Neural progenitor cell (in vitro differentiated cells): ENCODE results near the gene PRND. TPM values are rescaled to one million over a fixed set of nuclear protein-coding genes. Genes with fewer than 3 reads are reported as not detected.

Experiments used
- DNase-seq: peaks from one replicate; pipeline ENCODE4 v3.0.0-alpha.2; 2016; ENCODE audit warnings: low spot score
- H2AFZ ChIP-seq: fragments of 200-600 bp; sonication (generic); replicated peaks from 2 replicates; pipeline ENCODE4 v1.6.1; 2016; ENCODE audit warnings: antibody characterized with exemption
- H3F3A ChIP-seq: fragments of 200-600 bp; sonication (generic); 2 replicates; pipeline ENCODE4 v1.6.1; 2016; ENCODE audit warnings: antibody characterized with exemption, low read depth
- H3K27ac ChIP-seq: fragments of 200-600 bp; sonication (generic); 2 replicates; pipeline ENCODE4 v1.5.1; 2016; ENCODE audit warnings: mild to moderate bottlenecking
- H3K27me3 ChIP-seq: fragments of 200-600 bp; sonication (generic); 2 replicates; pipeline ENCODE4 v1.6.1; 2016; ENCODE audit warnings: mild to moderate bottlenecking, moderate library complexity
- H3K36me3 ChIP-seq: fragments of 200-600 bp; sonication (generic); 2 replicates; pipeline ENCODE4 v1.5.1; 2016
- H3K4me1 ChIP-seq: fragments of 200-600 bp; sonication (generic); 2 replicates; pipeline ENCODE4 v1.6.1; 2016; ENCODE audit warnings: mixed run types
- H3K4me2 ChIP-seq: fragments of 200-600 bp; sonication (generic); 2 replicates; pipeline ENCODE4 v1.6.1; 2016
- H3K4me3 ChIP-seq: fragments of 200-600 bp; sonication (generic); 2 replicates; pipeline ENCODE4 v1.5.1; 2016
- H3K79me2 ChIP-seq: fragments of 200-600 bp; sonication (generic); 2 replicates; pipeline ENCODE4 v1.6.1; 2016; ENCODE audit warnings: low read depth
- H3K9ac ChIP-seq: fragments of 200-600 bp; sonication (generic); 2 replicates; pipeline ENCODE4 v1.6.1; 2016
- H3K9me3 ChIP-seq: fragments of 200-600 bp; sonication (generic); 2 replicates; pipeline ENCODE4 v1.5.1; 2016; ENCODE audit warnings: low read depth
- H4K20me1 ChIP-seq: fragments of 200-600 bp; sonication (generic); 2 replicates; pipeline ENCODE4 v1.6.1; 2016; ENCODE audit warnings: low read depth
- H3K27ac Mint-ChIP-seq: 3 replicates; pipeline ENCODE4 v1.8.0; 2021; ENCODE audit warnings: mixed read lengths
- H3K27me3 Mint-ChIP-seq: 2 replicates; pipeline ENCODE4 v1.8.0; 2022; ENCODE audit warnings: low read depth, mild to moderate bottlenecking, inconsistent platforms, moderate library complexity, mixed read lengths; ENCODE audit not compliant: insufficient read depth
- H3K36me3 Mint-ChIP-seq: 3 replicates; pipeline ENCODE4 v1.8.0; 2021; ENCODE audit warnings: mixed read lengths
- H3K4me1 Mint-ChIP-seq: 3 replicates; pipeline ENCODE4 v1.8.0; 2021; ENCODE audit warnings: mixed read lengths
- H3K4me3 Mint-ChIP-seq: 3 replicates; pipeline ENCODE4 v1.8.0; 2021; ENCODE audit warnings: mild to moderate bottlenecking, moderate library complexity, mixed read lengths
- H3K9me3 Mint-ChIP-seq: 3 replicates; pipeline ENCODE4 v1.8.0; 2020; ENCODE audit warnings: mixed read lengths
- EZH2 ChIP-seq: fragments of 200-600 bp; sonication (generic); IDR thresholded peaks from 2 replicates; pipeline ENCODE4 v1.6.1; 2017; ENCODE audit warnings: antibody characterized with exemption, mild to moderate bottlenecking, moderate library complexity
- EZH2phosphoT487 ChIP-seq: fragments of 200-600 bp; sonication (generic); IDR thresholded peaks from 2 replicates; pipeline ENCODE4 v1.6.1; 2017; ENCODE audit warnings: antibody characterized with exemption
- total RNA-seq: library from RNA; depleted of rRNA; stranded (reverse); fragments of >200 nt; gene quantifications from 2 replicates; pipeline ENCODE4 v1.2.3, GENCODE V29; 2015; ENCODE audit warnings: low replicate concordance
- TF ChIP-seq, protein P1 (sequence below): fragments of 200-600 bp; sonication (generic); IDR thresholded peaks from 2 replicates; pipeline ENCODE4 v1.5.1; 2017; ENCODE audit warnings: antibody characterized with exemption, mild to moderate bottlenecking

Gene PRND
- total RNA-seq, 1 donor from 2014 or later, result not detected

- peaks cover 3% of the 10 kb centered on the region for H4K20me1 ChIP-seq
- peak overlapping the region; percentile 59 for H3K4me2 ChIP-seq
- H3K4me1 Mint-ChIP-seq, result peaks cover 42% of the 10 kb centered on the region
- no peaks in the 10 kb centered on the region for H3K36me3 Mint-ChIP-seq
- H3K9me3 ChIP-seq, result no peaks in the 10 kb centered on the region
- peaks cover 22% of the 10 kb centered on the region for H3K4me1 ChIP-seq
- peak overlapping the region; percentile 83 for H3K27ac ChIP-seq
- H3K36me3 ChIP-seq, result no peaks in the 10 kb centered on the region
- no peaks in the 10 kb centered on the region for H3K79me2 ChIP-seq
- no peak for TF ChIP-seq EZH2phosphoT487
- TF ChIP-seq, protein P1, sequence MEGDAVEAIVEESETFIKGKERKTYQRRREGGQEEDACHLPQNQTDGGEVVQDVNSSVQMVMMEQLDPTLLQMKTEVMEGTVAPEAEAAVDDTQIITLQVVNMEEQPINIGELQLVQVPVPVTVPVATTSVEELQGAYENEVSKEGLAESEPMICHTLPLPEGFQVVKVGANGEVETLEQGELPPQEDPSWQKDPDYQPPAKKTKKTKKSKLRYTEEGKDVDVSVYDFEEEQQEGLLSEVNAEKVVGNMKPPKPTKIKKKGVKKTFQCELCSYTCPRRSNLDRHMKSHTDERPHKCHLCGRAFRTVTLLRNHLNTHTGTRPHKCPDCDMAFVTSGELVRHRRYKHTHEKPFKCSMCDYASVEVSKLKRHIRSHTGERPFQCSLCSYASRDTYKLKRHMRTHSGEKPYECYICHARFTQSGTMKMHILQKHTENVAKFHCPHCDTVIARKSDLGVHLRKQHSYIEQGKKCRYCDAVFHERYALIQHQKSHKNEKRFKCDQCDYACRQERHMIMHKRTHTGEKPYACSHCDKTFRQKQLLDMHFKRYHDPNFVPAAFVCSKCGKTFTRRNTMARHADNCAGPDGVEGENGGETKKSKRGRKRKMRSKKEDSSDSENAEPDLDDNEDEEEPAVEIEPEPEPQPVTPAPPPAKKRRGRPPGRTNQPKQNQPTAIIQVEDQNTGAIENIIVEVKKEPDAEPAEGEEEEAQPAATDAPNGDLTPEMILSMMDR, result peak; percentile 82
- H3F3A ChIP-seq, result peaks cover 16% of the 10 kb centered on the region
- DNase-seq, result peak; percentile 92
- peaks cover 5% of the 10 kb centered on the region for H3K9me3 Mint-ChIP-seq
- H3K4me3 ChIP-seq, result peak overlapping the region; percentile 27
- H2AFZ ChIP-seq, result peak overlapping the region; percentile 69
- no peaks in the 10 kb centered on the region for H3K27me3 ChIP-seq
- peaks cover 5% of the 10 kb centered on the region for H3K27me3 Mint-ChIP-seq
- H3K9ac ChIP-seq, result no peak overlapping the region
- peak overlapping the region; percentile 62 for H3K4me3 Mint-ChIP-seq
- H3K27ac Mint-ChIP-seq, result peak overlapping the region; percentile 98
Observed at GRCh38 chr20:4720041-4720976, 1.4 kb upstream of the PRND start.

- Histone ChIP-seq H3K79me2 (no peaks in the 10 kb centered on the region), H3K9ac (no peak overlapping the region), H3K27me3 (no peaks in the 10 kb centered on the region), H3K4me3 (peak overlapping the region; percentile 27), H3K27ac (no peak overlapping the region), H2AFZ (peak overlapping the region; percentile 69), H3F3A (peaks cover 16% of the 10 kb centered on the region), H3K4me1 (peaks cover 22% of the 10 kb centered on the region), H3K9me3 (no peaks in the 10 kb centered on the region), H3K36me3 (no peaks in the 10 kb centered on the region), H3K4me2 (peak overlapping the region; percentile 59), H4K20me1 (peaks cover 3% of the 10 kb centered on the region)
- peaks cover 5% of the 10 kb centered on the region for H3K27me3 Mint-ChIP-seq
- DNase-seq, result peak; percentile 37
- no peak overlapping the region for H3K4me3 Mint-ChIP-seq
- H3K4me1 Mint-ChIP-seq, result peaks cover 42% of the 10 kb centered on the region
- H3K27ac Mint-ChIP-seq, result no peak overlapping the region
- peaks cover 5% of the 10 kb centered on the region for H3K9me3 Mint-ChIP-seq
- TF ChIP-seq EZH2 (no peak), EZH2phosphoT487 (no peak)
- TF ChIP-seq, protein P1, result no peak
- H3K36me3 Mint-ChIP-seq, result no peaks in the 10 kb centered on the region
Observed at GRCh38 chr20:4720977-4721349, 746 bp upstream of the PRND start.

GRCh38 chr20:4722571-4722970 is 862 bp downstream of the PRND start:
- H3K27me3 Mint-ChIP-seq, result peaks cover 7% of the 10 kb centered on the region

More at GRCh38 chr20:4722571-4722970, 862 bp downstream of the PRND start:
- Histone ChIP-seq H3K27ac (no peak overlapping the region), H3K79me2 (no peaks in the 10 kb centered on the region), H4K20me1 (peaks cover 3% of the 10 kb centered on the region), H3K4me2 (no peak overlapping the region), H3K27me3 (no peaks in the 10 kb centered on the region), H3K9me3 (no peaks in the 10 kb centered on the region), H3K4me1 (peaks cover 22% of the 10 kb centered on the region), H3F3A (peaks cover 16% of the 10 kb centered on the region), H2AFZ (no peak overlapping the region), H3K9ac (no peak overlapping the region), H3K4me3 (no peak overlapping the region), H3K36me3 (no peaks in the 10 kb centered on the region)
- Mint-ChIP-seq H3K4me3 (no peak overlapping the region), H3K4me1 (peaks cover 44% of the 10 kb centered on the region), H3K36me3 (no peaks in the 10 kb centered on the region), H3K9me3 (peaks cover 5% of the 10 kb centered on the region), H3K27ac (no peak overlapping the region)
- TF ChIP-seq EZH2phosphoT487, result no peak
- TF ChIP-seq EZH2, result no peak
- TF ChIP-seq, protein P1, result no peak
- DNase-seq, result no peak
